Duodenal mucosa (tissue), 2 donors: ENCODE results near the gene SAMD8.

Experiments used
- H3K27ac ChIP-seq: one replicate; pipeline ENCODE4 v1.7.0; 2013; ENCODE audit warnings: low read depth, low read length
- H3K27me3 ChIP-seq, 2 donors: one replicate each; pipeline ENCODE4 v1.7.0; 2013; ENCODE audit warnings: low read length in 2 of 2, control low read depth in 1 of 2; ENCODE audit not compliant: insufficient read depth in 2 of 2, control insufficient read depth in 1 of 2
- H3K36me3 ChIP-seq, 2 donors: one replicate each; pipeline ENCODE4 v1.7.0; 2013; ENCODE audit warnings: low read length in 2 of 2, control low read depth in 1 of 2; ENCODE audit not compliant: insufficient read depth in 2 of 2, control insufficient read depth in 1 of 2
- H3K4me1 ChIP-seq, 2 donors: one replicate each; pipeline ENCODE4 v1.7.0; 2013; ENCODE audit warnings: low read length in 2 of 2, control low read depth in 1 of 2; ENCODE audit not compliant: insufficient read depth in 2 of 2, control insufficient read depth in 1 of 2
- H3K4me3 ChIP-seq, 2 donors: one replicate each; pipeline ENCODE4 v1.7.0; 2013; ENCODE audit warnings: low read length in 2 of 2, low read depth in 1 of 2
- H3K9ac ChIP-seq, 2 donors: one replicate each; pipeline ENCODE4 v1.7.0; 2013; ENCODE audit warnings: low read length in 2 of 2, low read depth in 1 of 2
- H3K9me3 ChIP-seq, 2 donors: one replicate each; pipeline ENCODE4 v1.7.0; 2013; ENCODE audit warnings: low read length in 2 of 2, control low read depth in 1 of 2; ENCODE audit not compliant: control insufficient read depth in 1 of 2

The SAMD8 gene

GRCh38 chr10:75140246-75140645 is 28.8 kb downstream of the SAMD8 start:
- H3K4me1 ChIP-seq: peaks cover 8 to 20% of the 10 kb centered on the region in 2 donors
- H3K9me3 ChIP-seq: no peaks in the 10 kb centered on the region
- no peak overlapping the region for H3K4me3 ChIP-seq
- no peak overlapping the region for H3K27ac ChIP-seq
- H3K9ac ChIP-seq: no peak overlapping the region
- no peaks in the 10 kb centered on the region for H3K36me3 ChIP-seq
- no peaks in the 10 kb centered on the region for H3K27me3 ChIP-seq

DNA sequence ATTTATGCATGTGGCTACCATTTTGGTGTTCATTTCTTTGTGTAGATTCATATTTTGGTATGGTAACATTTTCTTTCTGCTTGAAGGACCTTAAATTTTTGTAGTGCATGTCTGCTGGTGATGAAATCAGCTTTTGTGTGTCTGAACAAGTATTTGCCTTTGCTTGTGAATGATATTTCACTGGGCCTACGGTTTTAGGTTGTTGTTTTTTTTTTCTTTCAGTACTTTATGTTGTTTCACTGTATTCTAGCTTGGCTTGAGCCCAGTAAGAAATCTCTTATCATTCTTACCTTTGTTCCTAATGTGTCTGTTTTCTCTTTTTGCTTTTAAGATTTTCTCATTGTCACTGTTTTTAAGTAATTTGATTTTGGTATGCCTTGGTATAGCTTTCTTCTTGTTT is 31.9 kb downstream of the SAMD8 start:
- H3K27me3 ChIP-seq: no peaks in the 10 kb centered on the region
- H3K9ac ChIP-seq: no peak overlapping the region
- no peaks in the 10 kb centered on the region for H3K9me3 ChIP-seq
- no peak overlapping the region for H3K4me3 ChIP-seq
- H3K27ac ChIP-seq: no peak overlapping the region
- no peaks in the 10 kb centered on the region for H3K36me3 ChIP-seq
- H3K4me1 ChIP-seq: peaks cover 0 to 9% of the 10 kb centered on the region in 2 donors

DNA sequence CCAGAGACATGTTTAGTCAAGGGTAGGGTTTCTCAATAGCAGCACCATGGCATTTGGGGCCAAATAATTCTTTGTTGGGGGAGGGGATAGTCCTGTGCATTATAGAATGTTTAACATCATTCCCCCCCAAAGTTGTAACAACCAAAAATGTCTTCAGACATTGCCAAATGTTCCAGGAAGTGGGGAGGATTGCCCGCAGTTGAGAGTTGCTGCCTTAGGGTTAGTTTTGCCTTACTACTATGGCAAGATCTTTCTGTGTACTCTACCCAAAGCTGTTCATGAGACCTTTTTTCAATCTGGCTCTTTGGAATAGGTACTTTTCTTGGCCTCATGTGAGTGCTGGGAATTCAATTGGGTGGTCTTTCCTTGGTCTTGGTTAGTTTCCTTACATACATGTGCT is 34.1 kb downstream of the SAMD8 start:
- H3K9me3 ChIP-seq: no peaks in the 10 kb centered on the region
- no peak overlapping the region for H3K27ac ChIP-seq
- no peak overlapping the region for H3K9ac ChIP-seq
- H3K27me3 ChIP-seq: no peaks in the 10 kb centered on the region
- H3K4me3 ChIP-seq: no peak overlapping the region
- peaks cover 0 to 3% of the 10 kb centered on the region in 2 donors for H3K36me3 ChIP-seq
- H3K4me1 ChIP-seq: peaks cover 0 to 5% of the 10 kb centered on the region in 2 donors

DNA sequence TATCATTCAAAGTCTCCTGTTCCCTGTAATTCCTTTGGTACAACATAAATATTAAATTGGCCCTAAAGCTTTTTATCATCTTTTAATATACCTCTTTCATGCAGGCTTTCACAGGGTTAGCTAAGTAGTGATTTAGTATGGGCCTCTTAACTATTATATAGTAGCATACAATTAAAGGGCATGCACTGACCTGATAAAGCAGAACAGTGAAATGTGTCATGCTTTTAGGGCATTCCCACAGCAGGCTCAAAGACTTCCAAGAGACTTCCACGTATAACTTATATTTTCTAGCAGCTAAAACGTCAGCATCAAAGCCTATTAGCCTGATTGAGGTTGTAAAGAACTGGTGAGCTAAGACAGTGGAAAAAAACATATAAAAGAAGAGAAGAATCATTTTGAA is 35.3 kb downstream of the SAMD8 start:
- no peak overlapping the region for H3K9ac ChIP-seq
- peaks cover 0 to 5% of the 10 kb centered on the region in 2 donors for H3K4me1 ChIP-seq
- H3K27me3 ChIP-seq: no peaks in the 10 kb centered on the region
- H3K27ac ChIP-seq: no peak overlapping the region
- H3K9me3 ChIP-seq: no peaks in the 10 kb centered on the region
- H3K4me3 ChIP-seq: no peak overlapping the region
- H3K36me3 ChIP-seq: peaks cover 0 to 13% of the 10 kb centered on the region in 2 donors

- peaks cover 0 to 2% of the 10 kb centered on the region in 2 donors for H3K4me1 ChIP-seq
- H3K4me3 ChIP-seq: no peak overlapping the region
- H3K27me3 ChIP-seq: no peaks in the 10 kb centered on the region
- H3K9ac ChIP-seq: no peak overlapping the region
- H3K9me3 ChIP-seq: no peaks in the 10 kb centered on the region
- peaks cover 0 to 17% of the 10 kb centered on the region in 2 donors for H3K36me3 ChIP-seq
- H3K27ac ChIP-seq: no peak overlapping the region
Observed at GRCh38 chr10:75150656-75151055, 39.2 kb downstream of the SAMD8 start.

GRCh38 chr10:75159519-75159918 is 48.1 kb downstream of the SAMD8 start:
- peaks cover 0 to 4% of the 10 kb centered on the region in 2 donors for H3K4me1 ChIP-seq
- H3K9me3 ChIP-seq: no peaks in the 10 kb centered on the region
- H3K36me3 ChIP-seq: peaks cover 0 to 8% of the 10 kb centered on the region in 2 donors
- H3K27me3 ChIP-seq: no peaks in the 10 kb centered on the region
- H3K4me3 ChIP-seq: no peak overlapping the region
- H3K9ac ChIP-seq: no peak overlapping the region
- H3K27ac ChIP-seq: no peak overlapping the region

DNA sequence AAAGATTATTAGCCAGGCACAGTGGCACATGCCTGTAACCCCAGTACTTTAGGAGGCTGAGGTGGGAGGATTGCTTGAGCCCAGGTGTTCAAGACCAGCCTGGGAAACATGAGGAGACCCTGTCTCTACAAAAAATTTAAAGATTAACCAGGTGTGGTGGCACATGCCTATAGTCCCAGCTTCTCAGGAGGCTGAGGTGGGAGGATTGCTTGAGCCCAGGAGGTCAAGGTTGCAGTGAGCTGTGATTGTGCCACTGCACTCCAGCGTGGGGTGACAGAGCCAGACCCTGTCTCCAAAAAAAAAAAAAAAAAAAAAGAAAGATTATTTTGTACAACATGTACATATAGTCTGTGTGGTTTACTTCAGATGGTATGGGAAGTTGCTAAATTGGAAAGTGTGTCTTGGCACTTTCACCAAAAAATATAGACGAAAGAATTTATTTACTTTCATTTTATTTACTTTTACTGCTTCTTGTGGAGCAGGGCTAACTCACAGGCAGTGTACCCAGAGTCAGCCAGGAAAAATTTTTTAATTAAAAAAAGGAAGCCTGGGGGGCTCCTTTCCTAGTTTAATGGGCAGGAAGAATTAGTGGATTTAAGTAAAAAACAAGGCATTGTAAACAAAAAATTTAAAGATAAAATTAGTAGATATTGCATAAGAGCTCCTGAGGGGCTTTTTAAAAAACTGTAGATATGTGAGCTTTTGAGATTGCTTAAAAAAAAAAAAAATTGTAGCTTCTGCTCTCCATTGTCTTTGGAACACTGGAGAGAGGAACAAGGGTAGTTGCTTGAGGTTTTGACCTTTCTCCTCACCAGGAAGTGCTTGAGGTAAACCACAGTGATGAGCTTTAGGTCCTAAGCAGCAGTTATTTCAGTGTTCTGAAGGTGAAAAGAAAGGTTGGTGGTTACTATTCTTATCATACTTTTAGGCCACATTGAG is 54.5 kb downstream of the SAMD8 start:
- Histone ChIP-seq H3K36me3 (peaks cover 3 to 4% of the 10 kb centered on the region in 2 donors), H3K27ac (no peak overlapping the region), H3K27me3 (no peaks in the 10 kb centered on the region), H3K9ac (no peak overlapping the region), H3K4me1 (no peaks in the 10 kb centered on the region), H3K9me3 (no peaks in the 10 kb centered on the region), H3K4me3 (no peak overlapping the region)

DNA sequence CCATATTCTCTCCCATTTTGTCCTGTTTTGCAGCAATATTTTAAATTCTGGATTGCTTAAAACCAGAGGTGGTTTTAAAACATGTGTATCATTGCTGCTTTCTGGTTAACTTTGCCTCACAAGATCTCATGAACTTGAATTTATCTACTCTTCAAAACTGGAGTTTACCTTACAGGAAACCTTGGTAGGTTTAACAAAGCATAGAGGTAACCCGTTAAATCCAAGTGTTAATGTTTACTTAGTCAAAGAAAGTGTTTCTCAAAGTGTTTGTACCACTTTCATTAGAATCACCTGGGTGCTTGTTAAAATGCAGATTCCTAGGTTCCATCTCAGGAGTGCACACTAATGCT is 55.1 kb downstream of the SAMD8 start:
- no peaks in the 10 kb centered on the region for H3K4me1 ChIP-seq
- H3K9ac ChIP-seq: no peak overlapping the region
- no peak overlapping the region for H3K4me3 ChIP-seq
- peaks cover 3 to 4% of the 10 kb centered on the region in 2 donors for H3K36me3 ChIP-seq
- H3K27ac ChIP-seq: no peak overlapping the region
- H3K9me3 ChIP-seq: no peaks in the 10 kb centered on the region
- H3K27me3 ChIP-seq: no peaks in the 10 kb centered on the region

DNA sequence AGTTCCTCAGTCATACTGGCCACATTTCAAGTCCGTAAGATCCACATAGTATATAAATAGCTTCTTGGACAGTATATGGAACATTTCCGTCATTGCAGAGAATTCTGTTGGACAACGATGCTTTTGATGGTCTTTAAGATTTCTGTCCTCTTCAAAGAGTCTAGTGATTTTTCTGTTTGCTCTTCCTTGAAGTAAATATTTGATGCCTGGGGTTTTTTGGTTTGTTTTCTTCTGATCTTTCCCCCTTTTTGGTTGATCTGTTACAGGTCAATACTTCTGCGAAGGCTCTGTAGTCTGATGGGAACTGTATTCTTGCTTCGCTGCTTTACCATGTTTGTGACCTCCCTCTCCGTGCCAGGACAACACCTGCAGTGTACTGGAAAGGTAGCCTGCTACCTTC is 56.8 kb downstream of the SAMD8 start:
- Histone ChIP-seq H3K27ac (no peak overlapping the region), H3K36me3 (peaks cover 3 to 4% of the 10 kb centered on the region in 2 donors), H3K4me1 (no peaks in the 10 kb centered on the region)

DNA sequence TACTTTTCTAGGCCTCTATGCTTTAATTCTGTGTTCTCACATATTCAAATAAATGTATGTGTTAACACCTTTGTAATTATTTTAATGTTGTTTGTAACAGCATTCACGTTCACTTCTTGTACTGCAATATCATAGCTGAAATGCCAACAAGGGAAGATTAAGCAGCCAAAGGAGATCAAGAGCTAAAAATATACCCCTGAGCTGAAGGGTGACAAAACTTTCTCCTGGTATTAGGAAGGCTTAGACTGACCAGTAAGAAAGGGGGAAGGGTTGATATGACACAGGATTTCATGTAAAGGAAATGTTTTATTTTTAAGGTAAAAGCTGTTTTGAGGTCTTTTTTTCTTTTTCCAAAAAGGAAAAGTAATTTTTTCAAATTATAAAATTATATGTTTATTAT is 58.8 kb downstream of the SAMD8 start:
- no peak overlapping the region for H3K27ac ChIP-seq
- H3K4me1 ChIP-seq: no peaks in the 10 kb centered on the region
- no peak overlapping the region for H3K9ac ChIP-seq
- no peak overlapping the region for H3K4me3 ChIP-seq
- peaks cover 3 to 7% of the 10 kb centered on the region in 2 donors for H3K36me3 ChIP-seq
- H3K9me3 ChIP-seq: no peaks in the 10 kb centered on the region
- no peaks in the 10 kb centered on the region for H3K27me3 ChIP-seq

More for the DNA sequence above, 56.8 kb downstream of the SAMD8 start:
- Histone ChIP-seq H3K4me3 (no peak overlapping the region), H3K9me3 (no peaks in the 10 kb centered on the region), H3K27me3 (no peaks in the 10 kb centered on the region), H3K9ac (no peak overlapping the region)
